Measurements from ENCODE around the gene SLC31A2.
"Not testable (repeated sequence)": the region's sequence is repeated elsewhere in the genome, so short reads cannot be mapped to it uniquely, and the experiment has no call there.

GRCh38 chr9:113149561-113149960 is 1.2 kb upstream of the SLC31A2 start:
- not testable (repeated sequence) for TF ChIP-seq CTCF (IDR thresholded peaks at IDR 0.05 in 2 of 3, conservative IDR thresholded peaks at IDR 0.05 in 1 of 3; ENCODE audit: borderline replicate concordance in 1 of 3, insufficient read depth in 1 of 3, low read depth in 2 of 3, low read length in 2 of 3); EZH2phosphoT487 (IDR thresholded peaks at IDR 0.05; ENCODE audit: borderline replicate concordance)
